ENCODE data around the gene ZNF219. TPM values are rescaled to one million over a fixed set of nuclear protein-coding genes. Genes with fewer than 3 reads are reported as not detected.

Gene ZNF219
- polyA plus RNA-seq, 3 donors = 0.49 to 7.2 (median 0.68) TPM

DNA sequence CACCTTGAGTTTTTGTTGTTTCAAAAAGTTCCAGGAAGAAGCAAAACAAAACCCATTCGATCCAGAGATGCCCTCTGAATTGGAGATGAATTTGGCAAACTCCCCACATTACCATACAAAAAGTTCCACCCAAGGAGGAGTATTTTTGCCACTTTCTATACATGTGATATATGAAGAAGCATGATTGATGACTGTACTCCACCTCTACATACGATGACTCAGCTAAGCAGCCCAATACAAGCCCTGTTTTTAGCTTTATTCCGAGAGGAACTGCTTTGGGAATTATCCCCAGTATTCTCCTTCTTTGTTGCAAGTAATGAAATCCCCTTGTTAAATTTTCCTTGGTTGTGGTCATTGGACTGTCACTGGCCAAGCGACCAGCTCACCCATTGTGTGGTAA lies 13.8 kb upstream of the ZNF219 start:
- Histone ChIP-seq H3K9me3 (replicated peaks in 1 of 2; ENCODE audit: control insufficient read depth in 1 of 2, insufficient read depth in 1 of 2, low read length in 2 of 2) (no peaks in the 10 kb centered on the region), H3K27ac (ENCODE audit: low read depth in 1 of 2, low read length in 2 of 2) (no peak overlapping the region), H3K4me1 (ENCODE audit: control insufficient read depth in 1 of 2, insufficient read depth in 2 of 2, low read length in 2 of 2) (peaks cover 11 to 13% of the 10 kb centered on the region in 2 donors), H3K4me2 (replicated peaks; ENCODE audit: extremely low read depth, low read length, poor library complexity, severe bottlenecking) (no peak overlapping the region), H2AFZ (ENCODE audit: insufficient read depth, low read depth, low read length, poor library complexity, severe bottlenecking) (no peak overlapping the region), H3K4me3 (replicated peaks in 1 of 3; ENCODE audit: low read depth in 2 of 3, low read length in 3 of 3) (no peak overlapping the region), H3K36me3 (replicated peaks in 1 of 2; ENCODE audit: control insufficient read depth in 1 of 2, insufficient read depth in 2 of 2, low read length in 2 of 2) (no peaks in the 10 kb centered on the region), H3K79me2 (ENCODE audit: insufficient read depth, low read length) (no peaks in the 10 kb centered on the region), H3K27me3 (ENCODE audit: control insufficient read depth in 2 of 2, insufficient read depth in 2 of 2, low read length in 2 of 2) (no peaks in the 10 kb centered on the region), H4K20me1 (ENCODE audit: insufficient read depth, low read length) (no peaks in the 10 kb centered on the region), H3K9ac (ENCODE audit: insufficient read depth, low read length, poor library complexity, severe bottlenecking) (no peak overlapping the region)
- Mint-ChIP-seq H3K36me3 (no peaks in the 10 kb centered on the region), H3K4me1 (peaks cover 23% of the 10 kb centered on the region), H3K4me3 (no peak overlapping the region), H3K27ac (no peak overlapping the region), H3K27me3 (ENCODE audit: low read depth in 3 of 3) (peaks cover 0 to 3% (median 0%) of the 10 kb centered on the region in 3 donors), H3K9me3 (no peaks in the 10 kb centered on the region)
- intact Hi-C loops (cut with micrococcal nuclease) = no loop called here
- WGBS (ENCODE audit: insufficient coverage) = no CpG with 5 or more reads among the region's 4 CpGs
- TF ChIP-seq, protein P1, sequence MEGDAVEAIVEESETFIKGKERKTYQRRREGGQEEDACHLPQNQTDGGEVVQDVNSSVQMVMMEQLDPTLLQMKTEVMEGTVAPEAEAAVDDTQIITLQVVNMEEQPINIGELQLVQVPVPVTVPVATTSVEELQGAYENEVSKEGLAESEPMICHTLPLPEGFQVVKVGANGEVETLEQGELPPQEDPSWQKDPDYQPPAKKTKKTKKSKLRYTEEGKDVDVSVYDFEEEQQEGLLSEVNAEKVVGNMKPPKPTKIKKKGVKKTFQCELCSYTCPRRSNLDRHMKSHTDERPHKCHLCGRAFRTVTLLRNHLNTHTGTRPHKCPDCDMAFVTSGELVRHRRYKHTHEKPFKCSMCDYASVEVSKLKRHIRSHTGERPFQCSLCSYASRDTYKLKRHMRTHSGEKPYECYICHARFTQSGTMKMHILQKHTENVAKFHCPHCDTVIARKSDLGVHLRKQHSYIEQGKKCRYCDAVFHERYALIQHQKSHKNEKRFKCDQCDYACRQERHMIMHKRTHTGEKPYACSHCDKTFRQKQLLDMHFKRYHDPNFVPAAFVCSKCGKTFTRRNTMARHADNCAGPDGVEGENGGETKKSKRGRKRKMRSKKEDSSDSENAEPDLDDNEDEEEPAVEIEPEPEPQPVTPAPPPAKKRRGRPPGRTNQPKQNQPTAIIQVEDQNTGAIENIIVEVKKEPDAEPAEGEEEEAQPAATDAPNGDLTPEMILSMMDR (IDR thresholded peaks at IDR 0.05) = no peak
- no peak for DNase-seq

DNA sequence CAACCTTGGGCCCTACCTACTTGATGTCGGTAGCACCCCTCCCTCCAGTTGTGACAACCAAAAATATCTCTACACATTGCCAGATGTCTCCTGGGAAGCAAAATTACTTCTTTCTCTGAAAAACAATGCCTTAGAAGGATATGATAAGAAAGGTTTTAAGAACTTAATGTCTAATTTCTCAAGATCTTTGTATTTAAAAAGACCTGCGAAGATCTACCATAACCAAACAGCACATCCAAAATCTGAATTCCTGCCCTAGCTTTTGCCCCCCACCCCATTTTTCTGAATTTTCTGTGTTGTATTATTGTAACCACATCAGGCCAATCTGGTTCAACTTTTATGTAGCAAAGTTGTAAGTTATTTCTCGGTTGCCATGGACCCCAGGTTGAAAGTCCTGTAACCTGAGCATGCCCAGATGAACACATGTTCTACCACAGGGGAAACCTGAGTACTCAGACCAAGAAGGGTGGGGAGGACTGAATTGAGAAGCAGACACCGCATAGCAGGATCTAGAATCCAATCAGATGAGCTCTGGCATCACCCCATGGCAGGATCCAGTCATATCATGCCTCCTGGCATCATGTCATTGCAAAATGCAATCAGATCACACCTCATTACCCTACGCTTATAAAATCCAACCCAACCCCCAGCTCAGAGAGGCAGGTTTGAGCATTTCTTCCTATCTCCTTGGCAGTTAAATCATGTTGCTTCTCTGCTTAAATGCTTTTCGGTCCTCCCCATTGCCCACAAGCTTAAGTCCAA lies 11.1 kb upstream of the ZNF219 start:
- Mint-ChIP-seq H3K36me3 (no peaks in the 10 kb centered on the region), H3K4me1 (peaks cover 48% of the 10 kb centered on the region), H3K4me3 (no peak overlapping the region), H3K27me3 (ENCODE audit: low read depth in 3 of 3) (peaks cover 0 to 3% (median 0%) of the 10 kb centered on the region in 3 donors), H3K27ac (no peak overlapping the region), H3K9me3 (no peaks in the 10 kb centered on the region)
- intact Hi-C loops (cut with micrococcal nuclease) = loop anchor here (5.0 to 10.0 kb wide), 4 partner anchors 92 to 645 kb away; partner anchors contain the start of genes ANG (in 1 of the 2), PIP4P1 (in 1 of the 2), PNP (in 1 of the 2) and RNASE4 (in 1 of the 2)
- Histone ChIP-seq H3K9me3 (replicated peaks in 1 of 2; ENCODE audit: control insufficient read depth in 1 of 2, insufficient read depth in 1 of 2, low read length in 2 of 2) (no peaks in the 10 kb centered on the region), H2AFZ (ENCODE audit: insufficient read depth, low read depth, low read length, poor library complexity, severe bottlenecking) (no peak overlapping the region), H3K4me1 (ENCODE audit: control insufficient read depth in 1 of 2, insufficient read depth in 2 of 2, low read length in 2 of 2) (peaks cover 38 to 40% of the 10 kb centered on the region in 2 donors), H3K9ac (ENCODE audit: insufficient read depth, low read length, poor library complexity, severe bottlenecking) (no peak overlapping the region), H4K20me1 (ENCODE audit: insufficient read depth, low read length) (no peaks in the 10 kb centered on the region), H3K4me3 (replicated peaks in 1 of 3; ENCODE audit: low read depth in 2 of 3, low read length in 3 of 3) (no peak overlapping the region), H3K27ac (ENCODE audit: low read depth in 1 of 2, low read length in 2 of 2) (no peak overlapping the region), H3K4me2 (replicated peaks; ENCODE audit: extremely low read depth, low read length, poor library complexity, severe bottlenecking) (no peak overlapping the region), H3K79me2 (ENCODE audit: insufficient read depth, low read length) (no peaks in the 10 kb centered on the region), H3K36me3 (replicated peaks in 1 of 2; ENCODE audit: control insufficient read depth in 1 of 2, insufficient read depth in 2 of 2, low read length in 2 of 2) (no peaks in the 10 kb centered on the region), H3K27me3 (ENCODE audit: control insufficient read depth in 2 of 2, insufficient read depth in 2 of 2, low read length in 2 of 2) (no peaks in the 10 kb centered on the region)
- 93% methylated on average over 3 of the region's 6 CpGs for WGBS (ENCODE audit: insufficient coverage)
- TF ChIP-seq, protein P1 (IDR thresholded peaks at IDR 0.05) = no peak
- no peak for DNase-seq
